ENCODE measurements around the gene FRMD6.

The FRMD6 gene

DNA sequence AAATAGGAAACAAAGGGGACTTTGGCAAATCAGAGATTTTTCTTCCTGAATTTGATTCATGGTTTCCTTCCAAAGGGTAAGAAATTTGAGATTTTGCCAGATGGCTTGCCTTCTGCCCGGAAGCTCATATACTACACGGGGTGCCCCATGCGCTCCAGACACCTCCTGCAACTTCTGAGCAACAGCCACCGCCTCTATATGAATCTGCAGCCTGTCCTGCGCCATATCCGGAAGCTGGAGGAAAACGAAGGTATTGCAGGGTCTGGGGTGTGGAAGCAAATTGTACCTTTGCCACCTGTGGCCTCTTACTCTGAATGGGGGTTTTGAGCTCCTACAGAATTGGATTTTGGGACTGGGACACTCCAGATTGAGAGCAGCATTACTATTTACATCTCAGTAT lies 63.5 kb downstream of the FRMD6 start:
- Mint-ChIP-seq H3K9me3 (ENCODE audit: low read depth) (no peaks in the 10 kb centered on the region), H3K27me3 (no peaks in the 10 kb centered on the region), H3K4me3 (no peak overlapping the region), H3K27ac (no peak overlapping the region), H3K4me1 (ENCODE audit: low read depth) (no peaks in the 10 kb centered on the region), H3K36me3 (no peaks in the 10 kb centered on the region)

DNA sequence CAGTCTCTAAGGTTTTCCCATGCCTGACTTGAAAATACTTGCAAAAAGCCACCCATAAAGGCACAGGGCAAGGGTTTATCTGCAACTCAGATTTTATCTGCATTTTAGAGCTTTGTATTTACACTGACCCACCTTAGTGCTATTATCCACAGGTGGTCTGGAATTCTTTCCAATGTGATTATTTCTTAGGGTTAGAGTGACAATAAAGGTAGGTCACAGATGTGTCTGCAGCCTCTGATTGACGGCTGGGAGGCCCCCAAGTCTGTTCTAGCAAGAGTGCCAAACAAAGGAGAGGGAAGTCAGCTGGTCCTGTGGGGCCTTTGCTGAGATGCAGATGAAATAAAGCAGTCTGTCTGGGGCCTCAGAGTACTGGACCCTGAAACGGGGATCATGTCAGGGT lies 64.0 kb downstream of the FRMD6 start:
- Mint-ChIP-seq H3K4me3 (no peak overlapping the region), H3K36me3 (no peaks in the 10 kb centered on the region), H3K27ac (no peak overlapping the region), H3K27me3 (no peaks in the 10 kb centered on the region), H3K9me3 (ENCODE audit: low read depth) (no peaks in the 10 kb centered on the region), H3K4me1 (ENCODE audit: low read depth) (no peaks in the 10 kb centered on the region)

GRCh38 chr14:51716610-51717009 lies 64.9 kb downstream of the FRMD6 start:
- no peak overlapping the region for H3K4me3 Mint-ChIP-seq
- no peaks in the 10 kb centered on the region for H3K27me3 Mint-ChIP-seq
- no peaks in the 10 kb centered on the region for H3K4me1 Mint-ChIP-seq (ENCODE audit: low read depth)
- no peak overlapping the region for H3K27ac Mint-ChIP-seq
- H3K36me3 Mint-ChIP-seq = no peaks in the 10 kb centered on the region
- no peaks in the 10 kb centered on the region for H3K9me3 Mint-ChIP-seq (ENCODE audit: low read depth)

DNA sequence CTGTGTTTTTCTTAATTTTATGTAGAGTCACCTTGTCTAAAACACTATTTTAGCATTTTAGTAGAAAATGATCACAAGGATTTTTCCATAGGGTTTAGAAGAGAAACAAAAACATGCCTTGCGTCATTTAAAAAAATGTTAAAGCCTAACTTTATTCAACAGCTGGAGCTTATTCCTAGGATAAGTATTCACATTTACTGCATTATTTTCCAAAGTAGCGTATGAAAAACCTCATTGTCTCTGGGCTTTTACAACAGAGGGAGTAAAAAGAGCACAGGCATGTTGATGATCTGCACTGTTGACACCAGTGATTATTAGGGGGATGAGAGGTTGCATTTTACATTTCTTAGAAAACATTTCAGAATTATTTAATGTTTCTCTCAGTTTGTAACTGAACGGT lies 66.1 kb downstream of the FRMD6 start:
- no peak overlapping the region for H3K27ac Mint-ChIP-seq
- H3K27me3 Mint-ChIP-seq = no peaks in the 10 kb centered on the region
- H3K36me3 Mint-ChIP-seq = no peaks in the 10 kb centered on the region
- no peaks in the 10 kb centered on the region for H3K9me3 Mint-ChIP-seq (ENCODE audit: low read depth)
- no peak overlapping the region for H3K4me3 Mint-ChIP-seq
- no peaks in the 10 kb centered on the region for H3K4me1 Mint-ChIP-seq (ENCODE audit: low read depth)

GRCh38 chr14:51719955-51720354 lies 68.2 kb downstream of the FRMD6 start:
- Mint-ChIP-seq H3K27ac (no peak overlapping the region), H3K27me3 (no peaks in the 10 kb centered on the region), H3K36me3 (peaks cover 3% of the 10 kb centered on the region), H3K4me3 (no peak overlapping the region), H3K4me1 (ENCODE audit: low read depth) (no peaks in the 10 kb centered on the region), H3K9me3 (ENCODE audit: low read depth) (no peaks in the 10 kb centered on the region)

- H3K36me3 Mint-ChIP-seq = peaks cover 3% of the 10 kb centered on the region
- H3K27ac Mint-ChIP-seq = no peak overlapping the region
- H3K4me1 Mint-ChIP-seq (ENCODE audit: low read depth) = no peaks in the 10 kb centered on the region
- H3K9me3 Mint-ChIP-seq (ENCODE audit: low read depth) = no peaks in the 10 kb centered on the region
- H3K4me3 Mint-ChIP-seq = no peak overlapping the region
- no peaks in the 10 kb centered on the region for H3K27me3 Mint-ChIP-seq
Observed at GRCh38 chr14:51723990-51724389, 72.3 kb downstream of the FRMD6 start.

- Mint-ChIP-seq H3K27me3 (no peaks in the 10 kb centered on the region), H3K9me3 (ENCODE audit: low read depth) (no peaks in the 10 kb centered on the region), H3K27ac (no peak overlapping the region), H3K4me3 (no peak overlapping the region), H3K4me1 (ENCODE audit: low read depth) (no peaks in the 10 kb centered on the region), H3K36me3 (peaks cover 3% of the 10 kb centered on the region)
Observed at GRCh38 chr14:51724650-51725049, 72.9 kb downstream of the FRMD6 start.

GRCh38 chr14:51725061-51725460 lies 73.4 kb downstream of the FRMD6 start:
- no peak overlapping the region for H3K4me3 Mint-ChIP-seq
- no peaks in the 10 kb centered on the region for H3K9me3 Mint-ChIP-seq (ENCODE audit: low read depth)
- H3K4me1 Mint-ChIP-seq (ENCODE audit: low read depth) = no peaks in the 10 kb centered on the region
- H3K27me3 Mint-ChIP-seq = no peaks in the 10 kb centered on the region
- H3K27ac Mint-ChIP-seq = no peak overlapping the region
- H3K36me3 Mint-ChIP-seq = peaks cover 3% of the 10 kb centered on the region

DNA sequence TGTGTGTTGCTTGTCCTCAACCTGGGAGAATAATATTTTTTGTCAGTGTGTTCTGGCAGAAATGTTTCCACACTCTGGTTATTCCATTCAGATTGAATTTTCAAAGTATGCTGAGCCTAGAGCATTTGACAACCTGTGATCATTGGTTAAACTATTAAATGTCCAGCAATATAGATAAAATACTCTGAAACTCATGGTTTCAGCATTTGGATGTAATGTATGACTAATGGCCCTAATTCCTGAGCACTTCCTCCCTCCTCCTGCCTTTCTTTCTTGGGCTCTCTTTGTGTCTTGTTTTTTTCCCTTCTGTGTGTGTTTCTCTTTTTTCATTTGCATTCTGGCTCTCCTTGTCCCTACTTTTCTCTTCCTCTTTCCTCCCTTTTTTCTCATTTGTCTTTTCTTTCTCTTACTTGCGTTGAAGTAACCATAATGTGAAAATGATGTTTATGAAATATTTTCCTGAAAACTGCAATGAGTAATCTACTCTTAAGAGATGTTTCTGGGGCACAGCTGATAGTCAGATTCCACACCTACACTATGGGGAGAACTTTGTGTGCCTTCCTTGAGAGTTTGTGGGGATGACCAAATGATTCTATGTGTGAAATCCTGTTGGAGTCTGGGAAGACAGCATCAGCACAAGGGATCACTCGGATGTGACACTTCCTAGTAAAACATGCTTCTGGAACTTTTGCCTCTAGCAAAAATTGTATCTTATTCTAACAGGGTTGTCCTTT lies 74.6 kb downstream of the FRMD6 start:
- Mint-ChIP-seq H3K27me3 (no peaks in the 10 kb centered on the region), H3K4me3 (no peak overlapping the region), H3K36me3 (peaks cover 3% of the 10 kb centered on the region), H3K27ac (no peak overlapping the region), H3K4me1 (ENCODE audit: low read depth) (no peaks in the 10 kb centered on the region), H3K9me3 (ENCODE audit: low read depth) (no peaks in the 10 kb centered on the region)

GRCh38 chr14:51727526-51727925 lies 75.8 kb downstream of the FRMD6 start:
- Mint-ChIP-seq H3K4me1 (ENCODE audit: low read depth) (no peaks in the 10 kb centered on the region), H3K9me3 (ENCODE audit: low read depth) (no peaks in the 10 kb centered on the region), H3K36me3 (peaks cover 3% of the 10 kb centered on the region), H3K27me3 (peaks cover 5% of the 10 kb centered on the region), H3K4me3 (no peak overlapping the region), H3K27ac (no peak overlapping the region)

- H3K36me3 Mint-ChIP-seq = no peaks in the 10 kb centered on the region
- no peak overlapping the region for H3K27ac Mint-ChIP-seq
- H3K27me3 Mint-ChIP-seq = peaks cover 7% of the 10 kb centered on the region
- no peak overlapping the region for H3K4me3 Mint-ChIP-seq
- no peaks in the 10 kb centered on the region for H3K9me3 Mint-ChIP-seq (ENCODE audit: low read depth)
- H3K4me1 Mint-ChIP-seq (ENCODE audit: low read depth) = no peaks in the 10 kb centered on the region
Observed at GRCh38 chr14:51730098-51730497, 78.4 kb downstream of the FRMD6 start.

GRCh38 chr14:51730684-51731083 lies 79.0 kb downstream of the FRMD6 start:
- H3K36me3 Mint-ChIP-seq = no peaks in the 10 kb centered on the region
- H3K9me3 Mint-ChIP-seq (ENCODE audit: low read depth) = no peaks in the 10 kb centered on the region
- no peaks in the 10 kb centered on the region for H3K4me1 Mint-ChIP-seq (ENCODE audit: low read depth)
- H3K4me3 Mint-ChIP-seq = no peak overlapping the region
- no peak overlapping the region for H3K27ac Mint-ChIP-seq
- peaks cover 7% of the 10 kb centered on the region for H3K27me3 Mint-ChIP-seq

- no peak overlapping the region for H3K27ac Mint-ChIP-seq
- H3K27me3 Mint-ChIP-seq = peaks cover 7% of the 10 kb centered on the region
- H3K4me1 Mint-ChIP-seq (ENCODE audit: low read depth) = no peaks in the 10 kb centered on the region
- H3K36me3 Mint-ChIP-seq = no peaks in the 10 kb centered on the region
- no peaks in the 10 kb centered on the region for H3K9me3 Mint-ChIP-seq (ENCODE audit: low read depth)
- no peak overlapping the region for H3K4me3 Mint-ChIP-seq
Observed at GRCh38 chr14:51732494-51733112, 80.9 kb downstream of the FRMD6 start.

GRCh38 chr14:51733147-51733546 lies 81.4 kb downstream of the FRMD6 start:
- Mint-ChIP-seq H3K27ac (no peak overlapping the region), H3K36me3 (no peaks in the 10 kb centered on the region), H3K27me3 (peaks cover 7% of the 10 kb centered on the region), H3K9me3 (ENCODE audit: low read depth) (no peaks in the 10 kb centered on the region), H3K4me3 (no peak overlapping the region), H3K4me1 (ENCODE audit: low read depth) (no peaks in the 10 kb centered on the region)

DNA sequence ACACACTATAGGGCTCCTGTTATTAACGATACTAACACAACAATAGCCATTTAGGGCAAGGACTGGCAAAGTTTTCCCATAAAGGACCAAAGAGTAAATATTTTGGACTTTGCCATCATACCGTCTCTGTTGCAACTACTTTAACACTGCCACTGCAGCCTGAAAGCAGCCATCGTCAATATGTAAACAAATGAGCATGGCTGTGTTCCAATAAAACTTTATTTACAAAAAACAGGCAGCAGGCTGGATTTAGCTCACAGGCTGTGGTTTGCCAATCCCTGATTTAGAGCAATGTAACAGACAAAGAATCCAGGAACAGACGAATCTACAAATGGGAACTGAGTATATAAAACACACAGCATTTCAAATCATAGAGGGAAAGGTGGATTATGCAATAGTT lies 84.1 kb downstream of the FRMD6 start:
- no peak overlapping the region for H3K27ac Mint-ChIP-seq
- H3K36me3 Mint-ChIP-seq = no peaks in the 10 kb centered on the region
- H3K9me3 Mint-ChIP-seq (ENCODE audit: low read depth) = no peaks in the 10 kb centered on the region
- H3K4me1 Mint-ChIP-seq (ENCODE audit: low read depth) = no peaks in the 10 kb centered on the region
- peaks cover 7% of the 10 kb centered on the region for H3K27me3 Mint-ChIP-seq
- H3K4me3 Mint-ChIP-seq = no peak overlapping the region

GRCh38 chr14:51738754-51739153 lies 87.0 kb downstream of the FRMD6 start:
- H3K9me3 Mint-ChIP-seq (ENCODE audit: low read depth) = no peaks in the 10 kb centered on the region
- H3K27me3 Mint-ChIP-seq = peaks cover 10% of the 10 kb centered on the region
- no peaks in the 10 kb centered on the region for H3K4me1 Mint-ChIP-seq (ENCODE audit: low read depth)
- H3K27ac Mint-ChIP-seq = no peak overlapping the region
- no peaks in the 10 kb centered on the region for H3K36me3 Mint-ChIP-seq
- no peak overlapping the region for H3K4me3 Mint-ChIP-seq
